Gastrocnemius medialis (tissue), 4 donors: Measurements from ENCODE around the gene TUFT1.

Experiments
- CTCF ChIP-seq, 5 experiments: fragments of 450-650 bp in 3 of 5; fragments of 200-600 bp in 2 of 5; sonication (generic) in 2 of 5; IDR thresholded peaks in 4 of 5; conservative IDR thresholded peaks in 1 of 5; 1 replicate in 4 of 5; 2 replicates in 1 of 5; pipeline ENCODE4 v1.5.1; 2016 to 2019; ENCODE audit warnings: antibody characterized with exemption in 5 of 5, mild to moderate bottlenecking in 3 of 5, moderate library complexity in 3 of 5
- POLR2A ChIP-seq, 2 donors: fragments of 450-650 bp; IDR thresholded peaks; one replicate each; pipeline ENCODE4 v1.6.1; 2017; ENCODE audit warnings: antibody characterized with exemption in 2 of 2, mild to moderate bottlenecking in 2 of 2, moderate library complexity in 2 of 2

DNA sequence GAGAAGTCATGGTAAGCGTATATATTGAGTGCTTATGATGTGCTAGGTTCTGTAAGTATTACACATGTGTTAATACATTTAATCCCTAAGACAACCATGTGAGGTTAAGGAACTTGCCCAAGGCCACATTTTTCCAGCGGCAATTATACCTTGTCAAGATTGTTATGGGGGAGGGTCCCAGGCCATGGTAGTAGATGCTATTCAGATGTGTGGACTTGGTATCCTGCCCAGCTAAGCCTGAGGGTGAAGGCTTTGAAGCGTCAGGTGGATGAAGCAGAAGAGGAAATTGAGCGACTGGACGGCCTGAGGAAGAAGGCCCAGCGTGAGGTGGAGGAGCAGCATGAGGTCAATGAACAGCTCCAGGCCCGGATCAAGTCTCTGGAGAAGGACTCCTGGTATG is 3.6 kb upstream of the TUFT1 start:
- TF ChIP-seq CTCF (IDR thresholded peaks at IDR 0.05 in 4 of 5, conservative IDR thresholded peaks at IDR 0.05 in 1 of 5) (no peak), POLR2A (IDR thresholded peaks at IDR 0.05) (no peak)
